Fibroblast of skin of right quadriceps (primary cell): ENCODE measurements around the gene PRKAG2.
A peak's percentile ranks its signal among the peaks of the same experiment; 100 is the strongest.

ENCODE experiments used
- DNase-seq: peaks from one replicate; pipeline ENCODE4 v3.0.0-alpha.2; 2013

PRKAG2 gene

GRCh38 chr7:151687523-151688235 lies 189.2 kb downstream of the PRKAG2 start:
- DNase-seq = peak; percentile 98

GRCh38 chr7:151686826-151687225 lies 190.1 kb downstream of the PRKAG2 start:
- peak; percentile 52 for DNase-seq

- DNase-seq = no peak
Observed at GRCh38 chr7:151686016-151686766, 190.7 kb downstream of the PRKAG2 start.

DNA sequence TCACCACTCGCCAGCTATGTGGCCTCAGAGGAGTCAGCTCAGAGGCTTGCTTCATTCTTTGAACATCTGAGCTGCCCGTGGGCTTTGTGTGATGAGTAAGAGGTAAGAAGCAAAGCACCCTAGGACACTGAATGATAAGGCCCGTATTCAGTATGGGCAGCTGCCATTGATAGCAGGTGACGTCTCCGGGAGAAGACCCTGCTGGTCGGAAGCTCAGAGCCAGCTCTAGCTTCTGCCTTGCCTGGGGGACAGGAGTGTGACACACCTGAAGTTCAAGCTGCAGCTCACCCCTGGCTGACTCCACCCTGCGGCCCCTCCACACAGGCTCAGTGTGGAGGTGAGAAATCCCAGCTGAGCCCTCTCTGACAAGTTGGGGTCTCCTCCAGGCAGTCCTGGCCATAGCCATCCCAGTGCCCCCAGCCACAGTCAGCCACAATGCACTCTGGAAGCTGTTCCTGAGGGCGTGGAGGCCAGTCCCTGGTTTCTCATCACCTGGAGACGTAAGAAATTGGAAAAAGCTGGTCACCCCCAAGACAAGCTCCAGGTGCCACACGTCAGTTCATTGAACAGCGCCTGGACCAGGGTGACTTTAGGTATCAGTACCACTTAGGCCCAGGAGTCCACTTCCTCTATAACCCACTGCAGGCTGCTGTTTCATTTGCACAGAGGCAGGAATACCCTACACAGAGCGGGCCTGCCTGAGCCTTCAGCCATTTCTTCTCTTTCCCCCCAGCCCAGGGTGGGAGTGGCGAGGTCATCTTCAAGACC lies 192.3 kb downstream of the PRKAG2 start:
- no peak for DNase-seq

GRCh38 chr7:151683615-151684407 lies 193.1 kb downstream of the PRKAG2 start:
- no peak for DNase-seq

GRCh38 chr7:151682831-151683614 lies 193.9 kb downstream of the PRKAG2 start:
- no peak for DNase-seq

DNA sequence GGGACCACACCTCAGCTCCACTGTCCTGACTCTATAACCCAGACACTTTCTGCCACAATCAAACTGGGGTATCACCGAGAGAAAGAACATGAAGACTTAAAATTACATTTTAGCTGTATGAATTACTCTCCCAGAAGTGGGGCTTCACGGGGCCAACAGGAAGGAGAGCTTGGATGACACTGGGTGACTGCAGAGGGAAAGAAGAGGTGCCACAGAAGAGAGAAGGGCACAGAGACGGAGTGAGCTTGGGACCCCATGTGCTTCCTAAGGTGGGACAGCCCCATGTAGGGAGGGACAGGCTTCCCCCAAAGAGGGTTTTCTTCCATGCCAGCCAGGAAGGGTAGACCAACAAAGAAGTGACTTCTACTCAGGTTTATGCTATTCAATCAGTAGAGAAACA lies 195.2 kb downstream of the PRKAG2 start:
- no peak for DNase-seq

- peak; percentile 70 for DNase-seq
Observed at GRCh38 chr7:151680810-151681209, 196.1 kb downstream of the PRKAG2 start.

DNA sequence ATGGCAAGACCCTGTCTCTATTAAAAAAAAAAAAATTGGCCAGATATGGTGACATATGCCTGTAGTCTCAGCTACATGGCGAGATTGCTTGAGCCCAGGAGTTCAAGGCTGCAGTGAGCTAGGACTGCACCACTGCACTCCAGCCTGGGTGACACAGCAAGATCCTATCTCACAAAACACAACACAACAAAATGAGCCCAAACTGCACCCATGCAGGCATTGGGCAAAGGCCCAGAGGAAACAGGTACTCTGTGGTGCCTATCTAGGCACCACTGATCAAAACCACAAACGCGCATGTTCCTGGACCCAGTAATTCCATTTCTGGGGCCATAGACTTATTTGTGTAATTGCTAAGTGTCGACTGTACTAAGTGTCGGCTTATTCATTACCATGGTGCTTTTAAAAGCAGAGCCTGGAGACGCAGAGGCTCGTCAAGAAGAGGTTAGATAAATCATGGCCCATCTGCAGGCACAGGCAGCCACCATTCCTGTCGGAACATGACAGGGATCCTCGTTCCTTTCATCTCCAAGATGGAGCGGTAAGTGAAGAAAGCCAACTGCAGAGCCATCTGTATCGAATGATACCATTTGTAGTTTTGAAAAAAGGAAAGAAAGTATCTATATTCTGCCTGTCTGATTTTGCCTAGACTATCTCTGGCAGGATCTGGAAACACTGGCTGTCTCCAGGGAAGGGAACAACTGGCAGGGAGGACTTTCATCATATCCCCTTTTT lies 196.9 kb downstream of the PRKAG2 start:
- DNase-seq = no peak

GRCh38 chr7:151679071-151679708 lies 197.7 kb downstream of the PRKAG2 start:
- DNase-seq = no peak

- no peak for DNase-seq
Observed at GRCh38 chr7:151678227-151678604, 198.7 kb downstream of the PRKAG2 start.

- DNase-seq = no peak
Observed at GRCh38 chr7:151677581-151678226, 199.2 kb downstream of the PRKAG2 start.

- DNase-seq = no peak
Observed at GRCh38 chr7:151676759-151677158, 200.2 kb downstream of the PRKAG2 start.

GRCh38 chr7:151675196-151675920 lies 201.6 kb downstream of the PRKAG2 start:
- DNase-seq = no peak

GRCh38 chr7:151674161-151674920 lies 202.6 kb downstream of the PRKAG2 start:
- no peak for DNase-seq

DNA sequence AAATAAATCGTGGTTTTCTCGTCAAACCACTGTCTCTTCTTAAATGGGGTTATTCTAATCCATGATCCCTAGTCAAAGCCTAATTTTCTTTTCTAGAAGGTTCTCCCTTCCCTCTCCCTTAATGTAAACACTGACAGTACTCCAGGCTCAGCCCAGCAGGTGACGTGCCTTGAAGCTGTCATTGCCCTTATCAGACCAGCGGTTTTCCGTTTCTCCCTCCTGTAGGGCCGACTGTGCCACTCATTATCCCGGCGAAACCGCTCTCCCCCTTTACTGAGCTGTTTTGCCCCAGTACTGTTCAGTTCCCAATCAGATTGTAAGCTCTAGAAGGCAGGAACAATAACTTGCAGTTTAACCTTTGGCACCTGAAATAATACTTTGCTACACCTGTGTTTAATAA lies 203.7 kb downstream of the PRKAG2 start:
- DNase-seq = no peak

DNA sequence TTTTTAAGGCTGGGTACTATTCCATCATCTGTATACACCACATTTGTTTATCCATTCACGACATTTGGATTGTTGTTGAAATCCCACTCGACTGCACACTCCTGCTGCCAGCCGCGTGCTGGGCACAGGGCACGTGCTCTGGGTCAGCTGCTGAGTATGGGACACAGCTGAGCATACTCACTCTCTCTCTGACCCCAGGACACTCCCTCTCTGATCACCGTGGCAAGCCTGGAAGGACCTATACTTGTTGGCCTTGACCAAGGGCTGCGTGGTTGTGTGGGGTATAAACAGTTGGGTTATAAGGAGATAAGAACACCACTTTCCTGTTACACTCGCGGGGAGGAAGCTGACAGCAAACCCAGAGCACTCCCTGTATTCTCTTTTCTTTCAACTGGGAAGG lies 204.2 kb downstream of the PRKAG2 start:
- no peak for DNase-seq

GRCh38 chr7:151671514-151671913 lies 205.4 kb downstream of the PRKAG2 start:
- no peak for DNase-seq

- no peak for DNase-seq
Observed at GRCh38 chr7:151669762-151670161, 207.2 kb downstream of the PRKAG2 start.
